NOMO-1 treated with dmso at 0.1 percent for 144 hours (cell line): ENCODE data around the gene PCYOX1L.

Source experiments
- DNase-seq: peaks from one replicate; lab custom pipeline; 2025; ENCODE audit not compliant: unreplicated experiment; lab: John Stamatoyannopoulos, UW

PCYOX1L gene

DNA sequence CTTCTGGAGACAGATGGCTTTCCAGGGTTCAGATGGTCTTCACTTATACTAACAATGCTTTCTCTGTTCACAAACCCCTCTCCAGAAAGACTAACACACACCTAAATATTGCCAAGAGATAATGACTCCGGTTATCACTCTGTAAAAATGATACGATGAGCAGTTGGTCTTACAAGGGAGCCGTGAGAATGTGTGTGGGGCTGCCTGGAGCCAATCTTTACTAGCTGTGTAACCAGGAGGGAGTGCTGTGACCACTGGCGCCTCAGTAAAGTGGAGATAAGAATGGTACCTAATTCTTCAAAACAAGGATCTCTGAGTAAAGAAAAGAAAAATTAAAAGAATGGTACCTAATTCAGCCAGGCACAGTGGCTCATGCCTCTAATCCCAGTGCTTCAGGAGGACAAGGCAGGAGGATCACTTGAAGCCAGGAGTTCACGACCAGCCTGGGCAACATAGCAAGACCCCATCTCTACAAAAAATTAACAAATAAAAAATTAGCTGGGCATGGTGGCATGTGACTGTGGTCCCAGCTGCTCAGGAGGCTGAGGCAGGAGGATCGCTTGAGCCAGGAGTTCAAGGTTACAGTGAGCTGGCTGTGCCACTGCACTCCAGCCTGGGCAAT is 61.2 kb downstream of the PCYOX1L start:
- DNase-seq = no peak
